ACHN (cell line): ENCODE results near the gene ACOX3.
"Not testable (repeated sequence)": the region's sequence is repeated elsewhere in the genome, so short reads cannot be mapped to it uniquely, and the experiment has no call there.

Source experiments
- DNase-seq: peaks from one replicate; pipeline ENCODE4 v3.0.0-alpha.2; 2015
- in situ Hi-C: cut with HindIII; loops from 2 replicates; pipeline ENCODE4 v1.10.0; 2017; ENCODE audit warnings: low sequenced_read_pairs, low pct_ligation_motif_present, low pct_unique_long_range_greater_than_20kb

The ACOX3 gene

DNA sequence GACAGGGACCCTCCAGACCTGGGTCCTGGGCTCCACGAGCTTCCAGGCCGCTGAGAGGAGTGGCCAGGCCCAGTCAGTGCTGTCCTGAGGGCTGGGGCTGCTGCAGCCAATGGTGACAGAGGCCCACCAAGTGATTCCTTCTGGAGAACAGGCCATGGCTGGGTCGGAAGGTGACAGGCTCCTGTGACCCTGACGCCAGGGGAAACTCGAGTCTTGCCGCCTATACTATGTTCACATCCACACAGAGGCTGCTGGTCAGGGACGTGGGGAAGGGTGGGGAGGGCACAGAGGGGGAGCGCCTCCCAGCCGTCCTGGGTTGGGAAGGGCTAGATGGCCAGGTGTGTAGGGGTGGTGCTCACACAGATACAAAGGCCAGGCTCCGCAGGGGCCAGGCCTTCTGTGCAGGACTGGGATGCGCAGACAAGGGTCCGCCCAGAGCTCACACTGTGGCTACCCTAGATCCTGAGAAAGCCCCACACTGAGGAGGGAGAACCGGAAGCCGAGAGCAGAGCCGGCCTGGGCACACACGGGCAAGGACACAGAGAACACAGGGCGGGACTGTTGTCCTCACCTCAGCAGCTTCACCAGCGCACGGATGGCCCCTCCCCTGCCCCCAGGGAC is 89.6 kb downstream of the ACOX3 start:
- no peak for DNase-seq
- in situ Hi-C loops = no loop called here

DNA sequence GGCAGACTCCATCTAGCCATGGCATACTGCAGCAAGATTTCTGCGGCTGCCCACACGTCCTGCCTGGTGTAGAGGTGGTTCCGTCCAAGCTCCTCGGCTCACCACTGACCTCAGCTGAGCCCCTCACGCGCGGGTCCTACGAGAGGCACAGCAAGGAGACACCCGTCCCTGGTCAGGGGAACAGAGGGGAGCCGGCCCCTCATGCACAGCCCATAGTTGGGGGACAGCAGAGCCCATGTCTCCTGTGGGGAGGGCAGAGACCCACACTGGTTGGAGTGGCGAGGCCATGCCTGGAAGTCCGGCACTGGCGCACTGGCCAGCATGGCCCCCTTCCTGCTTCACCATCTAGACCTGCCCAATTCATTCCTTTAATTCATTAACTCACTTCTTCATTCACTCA is 90.2 kb downstream of the ACOX3 start:
- in situ Hi-C loops = no loop called here
- DNase-seq = no peak

DNA sequence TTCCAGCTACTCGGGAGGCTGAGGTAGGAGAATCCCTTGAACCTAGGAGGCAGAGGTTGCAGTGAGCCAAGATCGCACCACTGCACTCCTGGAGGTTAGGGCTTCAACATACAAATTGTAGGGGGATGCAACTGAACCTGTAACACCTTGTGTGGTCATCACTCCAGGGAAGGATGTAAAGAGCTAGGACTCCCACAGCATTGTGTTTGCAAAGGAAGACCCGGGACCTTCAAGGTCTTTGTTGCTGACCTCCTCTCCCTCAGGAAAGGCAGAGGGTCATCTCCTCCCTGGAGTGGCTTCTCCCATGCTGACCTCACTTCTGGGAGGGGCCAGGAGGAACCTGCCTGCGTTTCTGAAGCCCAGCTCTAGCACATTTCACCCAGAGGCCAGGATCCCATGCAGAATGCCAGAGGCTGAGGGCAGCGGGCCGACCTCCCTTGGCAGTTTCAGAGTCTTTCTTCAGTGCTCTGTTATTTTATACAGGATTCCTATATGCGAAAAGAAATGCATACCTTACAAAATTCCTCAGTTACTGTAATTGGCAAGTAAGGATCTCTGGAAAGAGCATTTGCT is 90.8 kb downstream of the ACOX3 start:
- in situ Hi-C loops = no loop called here

DNA sequence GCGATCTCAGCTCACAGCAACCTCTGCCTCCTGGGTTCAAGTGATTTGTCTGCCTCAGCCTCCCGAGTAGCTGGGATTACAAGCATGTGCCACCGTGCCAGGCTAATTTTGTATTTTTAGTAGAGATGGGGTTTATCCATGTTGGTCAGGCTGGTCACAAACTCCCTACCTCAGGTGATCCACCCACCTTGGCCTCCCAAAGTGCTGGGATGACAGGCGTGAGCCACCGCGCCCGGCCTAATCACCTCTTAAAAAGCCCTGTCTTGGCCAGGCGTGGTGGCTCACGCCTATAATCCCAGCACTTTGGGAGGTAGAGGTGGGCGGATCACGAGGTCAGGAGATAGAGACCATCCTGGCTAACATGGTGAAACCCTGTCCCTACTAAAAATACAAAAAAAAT is 91.3 kb downstream of the ACOX3 start:
- in situ Hi-C loops, DNase-seq: not testable (repeated sequence)

More for the DNA sequence above, 90.8 kb downstream of the ACOX3 start:
- no peak for DNase-seq

DNA sequence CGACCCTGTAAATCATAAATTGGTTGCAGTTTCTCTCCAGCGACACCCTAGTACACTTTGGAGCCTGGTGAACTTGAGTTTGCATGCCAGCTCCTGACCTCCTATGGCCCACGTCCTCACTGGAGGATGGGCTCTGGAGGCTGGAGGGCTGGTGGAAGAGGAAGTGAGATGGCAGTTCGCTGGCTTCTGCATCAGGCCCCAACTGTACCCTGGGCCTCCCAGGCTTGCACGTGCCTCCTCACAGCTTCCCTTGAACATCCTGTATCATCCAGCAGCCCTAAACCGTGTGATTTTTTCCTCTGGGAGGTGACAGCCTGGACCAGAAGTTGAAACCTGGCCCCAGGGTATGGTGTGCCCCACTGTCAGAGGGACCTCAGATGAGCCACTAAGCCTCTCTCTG is 92.5 kb downstream of the ACOX3 start:
- DNase-seq = no peak
- in situ Hi-C loops = no loop called here

DNA sequence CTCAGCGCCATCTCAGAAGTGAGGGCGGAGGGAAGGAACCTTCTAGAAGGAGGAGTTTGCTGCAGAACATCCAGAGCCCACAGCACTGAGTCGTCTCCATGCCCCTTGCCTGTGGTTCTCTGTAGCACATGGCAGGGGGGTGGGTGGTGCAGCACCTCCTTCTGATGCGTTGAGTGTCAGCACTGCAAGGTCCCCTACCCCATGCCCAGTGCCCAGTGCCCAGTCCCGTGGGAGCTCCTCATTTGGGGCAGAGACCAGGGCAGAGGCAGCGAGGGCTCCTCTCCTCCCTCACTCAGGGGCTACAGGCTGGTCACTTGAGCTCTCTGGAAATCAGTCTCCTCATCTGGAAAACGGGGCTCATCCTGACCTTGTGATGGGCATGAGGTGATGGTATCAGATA is 92.9 kb downstream of the ACOX3 start:
- in situ Hi-C loops = no loop called here
- no peak for DNase-seq

DNA sequence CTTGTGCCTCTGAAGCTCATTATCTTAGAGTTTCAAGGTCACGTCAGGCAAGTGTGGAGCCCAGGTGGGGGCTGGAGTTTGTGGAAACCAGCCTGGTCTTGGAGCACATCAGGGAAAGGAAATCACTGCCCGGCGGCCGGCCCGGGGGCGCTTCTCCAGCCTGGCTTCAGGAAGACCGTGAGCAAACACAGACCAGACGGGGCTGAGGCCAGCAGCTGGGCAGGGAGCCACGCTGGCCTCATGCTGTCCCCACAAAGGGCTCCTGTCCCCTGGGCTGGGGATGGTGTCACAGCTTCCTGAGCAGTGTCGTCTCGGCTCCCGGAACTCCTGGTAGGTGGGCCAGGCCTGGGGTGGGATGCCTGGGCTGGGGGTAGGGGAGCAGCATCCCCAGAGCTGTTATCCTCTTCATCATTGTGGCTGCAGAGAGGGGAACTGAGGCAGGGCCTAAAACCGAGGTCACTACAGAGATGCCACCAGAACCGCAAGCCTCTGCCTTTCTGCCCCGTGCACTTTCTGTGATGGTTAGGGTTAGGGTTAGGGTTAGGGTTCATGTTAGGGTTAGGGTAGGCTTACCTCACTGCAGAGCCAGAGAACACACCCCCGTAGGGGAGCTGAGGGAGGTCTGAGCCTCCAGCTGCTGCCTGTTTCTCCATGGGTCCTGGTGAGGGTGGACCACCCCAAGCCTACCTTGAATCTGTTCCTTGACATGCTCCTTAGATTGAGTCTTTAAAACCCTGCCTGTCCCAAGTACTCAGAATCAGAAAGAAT is 93.5 kb downstream of the ACOX3 start:
- DNase-seq = no peak
- in situ Hi-C loops = no loop called here

DNA sequence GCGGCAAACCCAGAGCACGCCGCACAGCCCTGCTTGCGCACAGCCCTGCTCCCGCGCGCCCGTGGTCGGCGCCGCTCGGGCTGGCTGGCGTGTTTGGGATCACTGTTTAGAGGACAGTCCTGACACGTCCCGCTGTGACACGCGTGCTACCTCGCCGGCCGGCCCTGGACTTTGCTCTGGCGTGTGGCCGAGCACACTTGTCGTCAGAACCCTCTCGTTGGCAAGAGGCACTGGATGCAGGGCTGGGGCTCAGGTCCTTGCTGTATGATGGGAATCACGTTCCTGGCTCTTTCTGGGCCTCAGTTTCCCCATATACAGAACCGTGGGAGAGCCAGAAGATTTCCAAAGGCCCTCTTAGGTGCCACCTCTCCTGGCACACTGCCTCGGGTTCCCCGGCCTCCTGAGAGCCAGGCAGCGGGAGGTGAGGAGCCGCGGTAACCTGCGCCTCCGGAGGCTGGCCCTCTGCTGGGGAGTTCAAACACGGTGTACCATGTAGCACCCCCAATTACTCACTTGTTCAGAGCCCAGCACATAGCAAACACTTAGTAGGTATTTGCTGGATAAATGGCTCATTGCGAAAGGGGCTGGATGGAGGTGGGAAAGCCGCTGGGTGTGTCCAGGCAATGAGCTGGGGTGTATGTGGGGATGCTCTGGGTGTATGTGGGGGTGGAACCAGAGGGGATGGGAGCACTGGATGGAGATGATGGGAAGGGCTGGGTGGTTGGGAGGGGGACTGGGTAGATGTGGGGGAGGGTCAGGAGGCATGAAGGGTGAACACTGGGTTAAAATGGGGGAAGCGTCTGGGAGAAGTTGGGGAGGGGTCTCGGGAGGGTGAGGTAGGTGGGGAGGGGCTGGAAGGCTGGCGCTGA is 94.3 kb downstream of the ACOX3 start:
- DNase-seq = no peak
- in situ Hi-C loops = no loop called here

DNA sequence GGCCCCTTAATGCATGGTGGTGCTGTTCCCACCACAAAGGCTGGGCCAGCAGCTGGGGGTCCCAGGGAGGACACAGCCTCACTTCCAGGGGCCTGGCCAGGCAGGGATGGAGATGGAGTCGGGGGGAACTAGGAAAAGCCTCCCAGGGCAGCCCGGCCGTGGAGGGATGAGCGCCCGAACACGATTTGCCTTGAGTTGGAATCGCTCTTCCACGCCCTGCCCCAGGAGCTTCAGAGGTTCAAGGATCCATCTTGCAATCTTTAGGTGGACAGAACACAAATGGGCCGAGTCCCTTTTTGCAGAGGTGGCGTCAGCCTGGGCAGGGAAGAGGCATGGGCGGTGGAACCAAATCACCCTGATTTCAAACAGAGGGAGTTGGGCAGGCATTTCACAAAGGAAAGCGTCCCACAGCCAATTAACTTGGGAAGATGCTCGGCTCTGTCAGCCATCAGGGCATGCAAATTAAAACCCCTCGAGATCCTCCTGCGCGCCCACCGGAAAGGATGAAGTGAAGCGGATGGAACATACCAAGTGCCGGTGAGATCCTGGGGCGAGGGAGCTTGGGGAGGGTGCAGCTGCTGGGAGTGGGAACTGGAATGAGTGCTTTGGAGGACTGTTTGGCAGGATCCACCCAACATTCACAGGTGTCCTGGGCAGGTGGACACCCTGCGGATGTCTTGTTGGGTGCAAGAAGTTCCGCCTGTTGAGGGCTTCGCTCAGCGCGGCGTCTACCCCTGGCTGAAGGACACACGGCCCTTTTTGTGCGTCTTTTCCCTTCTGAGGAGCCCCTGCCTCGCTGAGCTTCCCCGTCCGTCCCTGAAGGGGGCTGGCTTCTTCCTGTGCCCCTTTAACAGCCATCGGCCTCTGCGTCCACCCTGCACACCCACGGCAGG is 95.2 kb downstream of the ACOX3 start:
- in situ Hi-C loops = no loop called here
- DNase-seq = no peak

DNA sequence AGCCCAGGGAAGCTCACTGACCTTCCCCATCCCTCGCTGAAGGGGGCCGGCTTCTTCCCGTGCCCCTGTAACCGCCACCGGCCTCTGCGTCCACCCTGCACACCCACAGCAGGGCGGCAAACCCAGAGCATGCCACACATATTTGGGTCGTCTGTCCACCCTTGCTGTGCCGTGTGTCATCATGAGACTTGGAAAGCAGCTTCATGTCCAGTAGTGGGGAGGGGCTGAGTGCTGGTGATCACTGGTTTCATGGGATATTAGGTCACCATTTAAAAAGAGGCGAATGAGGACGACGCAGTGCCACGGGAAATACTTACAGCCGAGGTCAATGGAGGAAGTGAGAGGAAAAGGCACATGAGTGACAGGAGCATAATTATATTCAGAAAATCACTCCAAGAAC is 96.1 kb downstream of the ACOX3 start:
- in situ Hi-C loops = no loop called here
- DNase-seq = no peak

DNA sequence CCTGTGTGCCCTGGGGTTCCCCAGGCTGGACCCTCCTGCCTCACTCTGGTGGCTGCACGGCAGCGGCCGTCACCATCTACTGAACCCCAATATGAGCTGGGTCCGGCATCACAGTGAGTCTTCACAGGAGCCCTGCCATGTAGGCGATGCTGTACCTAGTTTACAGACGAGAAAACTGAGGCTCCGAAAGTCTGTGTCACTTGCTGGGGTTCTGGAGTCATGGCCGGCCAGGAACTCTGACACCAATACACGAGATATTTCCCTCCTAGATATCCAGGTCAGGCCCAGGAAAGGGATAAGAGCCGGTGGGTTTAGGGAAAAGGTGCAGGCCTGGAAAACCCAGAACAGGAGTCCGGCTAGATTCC is 96.6 kb downstream of the ACOX3 start:
- no peak for DNase-seq
- in situ Hi-C loops = no loop called here

DNA sequence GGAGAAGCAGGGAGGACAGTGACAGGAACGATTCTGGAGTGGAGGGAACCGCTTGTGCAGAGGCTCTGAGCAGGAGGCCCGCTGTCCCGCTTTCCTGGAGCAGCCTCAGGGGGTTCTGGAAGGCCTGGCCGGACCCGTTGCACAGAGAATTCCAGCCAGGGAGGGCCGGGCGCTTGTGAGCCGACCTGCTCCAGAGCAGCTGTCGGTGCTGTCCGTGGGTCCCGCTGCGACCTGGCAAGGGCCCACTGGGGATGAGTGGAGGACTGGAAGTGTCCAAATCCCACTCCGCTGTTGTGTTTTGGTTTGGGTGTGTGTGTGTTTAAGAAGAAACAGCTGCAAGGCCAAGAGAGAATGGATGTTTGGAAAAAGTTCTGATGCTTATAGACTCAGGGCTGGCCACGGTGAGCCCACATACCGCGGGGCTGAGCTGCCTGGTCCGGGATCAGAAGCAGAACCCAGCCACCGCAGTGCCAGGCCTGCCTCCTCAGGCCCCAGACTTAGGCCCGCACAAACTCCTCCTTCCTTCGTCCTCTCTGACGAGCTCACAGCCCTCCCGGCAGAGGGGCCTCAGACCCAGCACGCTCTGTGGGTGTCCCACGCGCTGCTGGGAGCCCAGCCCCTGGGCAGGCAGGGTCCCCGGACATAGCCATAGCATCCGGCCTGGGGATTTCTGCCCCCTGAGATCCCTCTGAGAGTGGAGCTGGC is 97.1 kb downstream of the ACOX3 start:
- DNase-seq = no peak
- in situ Hi-C loops = no loop called here

DNA sequence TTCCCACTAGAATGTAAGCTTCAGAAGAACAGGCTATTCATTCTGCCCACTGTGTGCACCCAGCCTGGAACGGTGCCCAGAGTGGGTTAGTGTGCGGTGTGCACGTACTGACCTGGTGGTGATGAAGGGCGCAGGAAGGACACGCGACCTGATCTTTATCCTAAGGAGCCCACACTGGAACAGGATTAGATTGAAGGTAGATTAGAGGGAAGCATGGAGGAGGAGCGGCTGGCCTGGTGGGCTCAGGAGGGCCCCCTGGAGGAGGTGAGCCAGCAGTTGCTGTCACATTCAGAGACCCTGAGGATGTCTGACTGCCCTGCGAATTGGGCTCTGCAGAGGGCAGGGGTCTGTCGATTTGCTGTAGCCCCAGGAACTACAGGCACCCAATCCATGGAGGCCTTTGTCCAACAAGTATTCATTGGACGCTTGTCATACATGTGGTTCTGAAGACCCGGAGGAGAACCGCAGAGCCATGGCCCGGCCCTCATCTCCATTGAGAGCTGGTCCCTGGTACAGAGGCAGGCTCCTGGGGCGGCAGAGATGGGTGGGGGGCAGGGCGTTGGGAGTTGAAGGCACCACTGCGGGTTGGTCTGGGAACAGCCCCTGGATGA is 97.8 kb downstream of the ACOX3 start:
- in situ Hi-C loops = no loop called here
- DNase-seq = no peak

DNA sequence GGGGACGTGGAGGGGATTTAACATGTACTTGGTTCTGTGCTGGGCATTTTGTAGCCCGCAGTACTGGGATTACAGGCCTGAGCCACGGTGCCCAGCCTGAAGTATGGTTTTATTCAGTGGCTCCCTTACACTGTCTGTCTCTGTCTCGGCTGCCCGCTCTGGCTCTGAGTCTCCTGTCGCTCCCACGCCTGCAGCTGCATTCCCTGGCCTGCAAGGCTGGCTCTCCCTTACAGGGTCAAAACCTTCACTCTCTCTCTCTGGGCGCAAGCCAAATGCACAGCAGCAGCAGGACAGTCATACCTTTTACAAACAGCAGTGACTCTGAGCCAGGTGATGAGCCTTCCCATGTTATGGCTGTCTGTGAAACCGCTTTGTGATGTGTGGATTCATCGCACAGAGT is 98.8 kb downstream of the ACOX3 start:
- in situ Hi-C loops = no loop called here
- no peak for DNase-seq

DNA sequence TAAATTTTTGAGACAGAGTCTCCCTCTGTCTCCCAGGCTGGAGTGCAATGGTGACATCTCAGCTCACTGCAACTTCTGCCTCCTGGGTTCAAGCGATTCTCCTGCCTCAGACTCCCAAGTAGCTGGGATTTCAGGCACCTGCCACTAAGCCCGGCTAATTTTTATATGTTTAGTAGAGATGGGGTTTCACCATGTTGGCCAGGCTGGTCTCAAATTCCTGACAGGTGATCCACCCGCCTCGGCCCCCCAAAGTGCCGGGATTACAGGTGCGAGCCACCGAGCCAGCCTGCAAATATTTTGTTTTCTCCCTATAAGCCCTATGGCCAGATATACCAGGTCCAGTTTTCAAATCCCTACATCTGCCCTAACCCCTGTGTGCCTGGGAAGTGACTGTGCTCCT is 99.2 kb downstream of the ACOX3 start:
- in situ Hi-C loops, DNase-seq: not testable (repeated sequence)

DNA sequence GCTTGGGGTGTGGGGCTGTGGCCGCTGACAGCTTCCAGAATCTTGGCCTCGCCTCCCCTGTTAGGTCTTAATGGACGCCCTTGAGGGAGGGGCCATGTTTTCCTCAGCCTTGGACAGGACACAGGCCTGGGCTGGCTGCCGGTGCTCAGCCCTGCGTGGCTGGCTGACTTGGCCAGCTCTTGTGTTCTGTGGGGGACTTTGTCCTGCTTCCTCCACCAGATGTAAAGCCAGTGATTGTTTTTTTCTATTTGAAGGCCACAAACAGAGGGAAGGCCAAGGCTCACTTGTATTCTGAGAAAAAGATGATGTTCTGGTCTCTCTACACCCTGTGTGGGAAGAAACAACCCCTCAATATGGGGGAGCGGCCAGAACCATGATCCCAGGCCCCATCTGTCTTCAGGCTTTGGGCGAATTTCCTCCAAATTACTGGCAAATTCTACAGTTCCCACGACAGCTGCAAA is 99.7 kb downstream of the ACOX3 start:
- in situ Hi-C loops = no loop called here

DNA sequence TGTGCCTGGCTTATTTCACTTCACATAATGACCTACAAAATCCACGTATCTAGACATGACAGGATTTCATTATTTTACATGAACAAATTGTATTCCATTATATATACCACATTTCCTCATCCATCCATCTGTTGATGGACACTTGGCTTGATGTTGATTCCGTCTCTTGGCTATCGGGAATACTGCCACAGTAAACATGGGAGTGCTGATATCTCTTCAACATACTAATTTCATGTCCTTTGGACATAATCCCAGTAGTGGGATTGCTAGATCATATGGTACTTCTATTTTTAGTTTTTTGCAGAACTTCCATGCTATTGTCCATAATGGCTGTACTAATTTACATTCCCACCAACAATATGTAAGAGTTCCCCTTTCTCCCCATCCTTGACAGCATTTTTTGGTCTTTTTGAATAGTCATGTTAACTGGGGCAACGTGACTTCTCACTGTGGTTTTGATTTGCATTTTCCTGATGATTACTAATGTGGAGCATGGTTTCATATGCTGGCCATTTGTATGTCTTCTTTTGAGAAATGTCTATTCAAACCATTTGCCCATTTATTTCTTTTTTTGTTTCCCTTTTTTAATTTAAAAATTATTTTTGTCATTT is 102.1 kb downstream of the ACOX3 start:
- DNase-seq = no peak
- in situ Hi-C loops = no loop called here

More for the DNA sequence above, 99.7 kb downstream of the ACOX3 start:
- DNase-seq = no peak
